Suprapubic skin (tissue), 4 donors: ENCODE data around the gene PAOX. TPM values are rescaled to one million over a fixed set of nuclear protein-coding genes. Genes with fewer than 3 reads are reported as not detected.

ENCODE experiments used
- DNase-seq, 2 donors: peaks; one replicate each; pipeline ENCODE4 v3.0.0-alpha.2; 2019; ENCODE audit warnings: low spot score in 2 of 2
- H3K27ac ChIP-seq: fragments of 200-600 bp; sonication (generic); one replicate; pipeline ENCODE4 v1.5.1; 2019
- H3K27me3 ChIP-seq: fragments of 200-600 bp; sonication (generic); one replicate; pipeline ENCODE4 v1.5.1; 2019
- H3K36me3 ChIP-seq: fragments of 200-600 bp; sonication (generic); one replicate; pipeline ENCODE4 v1.5.1; 2019
- H3K4me1 ChIP-seq: fragments of 200-600 bp; sonication (generic); one replicate; pipeline ENCODE4 v1.5.1; 2019
- H3K4me3 ChIP-seq: fragments of 200-600 bp; sonication (generic); one replicate; pipeline ENCODE4 v1.5.1; 2019; ENCODE audit warnings: mild to moderate bottlenecking
- H3K9me3 ChIP-seq: fragments of 200-600 bp; sonication (generic); one replicate; pipeline ENCODE4 v1.5.1; 2019
- EP300 ChIP-seq: sonication (generic); formaldehyde crosslinking; IDR thresholded peaks from one replicate; pipeline ENCODE4 v1.6.1; 2017; ENCODE audit warnings: antibody characterized with exemption
- POLR2A ChIP-seq, 2 donors: fragments of 450-650 bp; IDR thresholded peaks; one replicate each; pipeline ENCODE4 v1.6.1; 2017; ENCODE audit warnings: antibody characterized with exemption in 2 of 2, mild to moderate bottlenecking in 2 of 2, moderate library complexity in 2 of 2
- POLR2AphosphoS5 ChIP-seq, 3 donors: sonication (generic); formaldehyde crosslinking; IDR thresholded peaks; one replicate each; pipeline ENCODE4 v1.6.1; 2017; ENCODE audit warnings: antibody characterized with exemption in 3 of 3
- WGBS: methylation state at CpG from one replicate; pipeline ENCODE4 v1.1.5; 2018; 5-methylcytosine and 5-hydroxymethylcytosine counted together
- total RNA-seq, 4 donors: library from RNA; depleted of rRNA; stranded (reverse); fragments of >200 nt; gene quantifications; one replicate each; pipeline ENCODE4 v1.1.0, GENCODE V29; 2016
- TF ChIP-seq, protein P1 (sequence below), 2 donors: fragments of 200-600 bp in 1 of 2; fragments of 450-650 bp in 1 of 2; sonication (generic) in 1 of 2; IDR thresholded peaks; one replicate each; pipeline ENCODE4 v1.5.1; 2016 to 2019; ENCODE audit warnings: antibody characterized with exemption in 2 of 2, mild to moderate bottlenecking in 1 of 2, moderate library complexity in 1 of 2

The PAOX gene
- total RNA-seq, 4 donors from 2014 or later, result 7.8 to 23.4 (median 14.3) TPM

DNA sequence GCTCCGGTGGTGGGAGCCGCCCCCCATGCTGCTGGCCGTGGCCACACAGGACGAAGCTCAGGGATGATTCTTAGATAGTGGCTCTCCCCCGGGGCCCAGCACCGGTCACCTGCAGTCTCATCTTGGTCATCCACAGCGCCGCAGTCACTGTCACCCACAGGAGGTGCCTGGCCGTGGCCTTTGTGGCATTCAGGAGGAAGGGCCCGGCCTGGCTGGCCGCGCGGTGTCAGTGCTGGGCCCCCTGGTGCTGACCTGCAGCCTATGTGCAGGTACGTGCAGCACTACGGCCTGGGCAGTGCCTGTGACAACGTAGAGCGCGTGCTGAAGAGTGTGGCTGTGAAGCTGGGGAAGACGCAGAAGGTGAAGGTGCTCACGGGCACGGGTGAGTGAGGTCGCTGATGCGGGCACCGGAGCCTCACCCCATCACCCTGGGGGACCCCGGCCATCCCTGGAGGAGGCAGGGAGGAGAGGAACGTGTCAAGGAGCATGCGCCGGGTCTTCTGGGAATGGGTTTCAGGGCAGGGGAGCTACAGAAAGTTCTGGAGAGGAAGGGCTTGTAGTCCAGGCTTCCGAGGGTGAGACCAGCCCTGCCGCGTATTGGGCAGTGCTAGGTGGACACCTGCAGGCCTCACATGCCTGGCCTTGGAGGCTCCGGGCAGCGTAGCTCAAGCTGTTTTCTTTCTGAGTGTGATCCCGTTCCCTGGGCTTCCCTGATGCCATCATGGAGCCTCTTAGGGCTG lies 40.3 kb downstream of the PAOX start:
- Histone ChIP-seq H3K4me3 (no peak overlapping the region), H3K27ac (no peak overlapping the region), H3K27me3 (peaks cover 18% of the 10 kb centered on the region), H3K36me3 (peaks cover 34% of the 10 kb centered on the region), H3K4me1 (peaks cover 9% of the 10 kb centered on the region), H3K9me3 (no peaks in the 10 kb centered on the region)
- DNase-seq, result no peak
- TF ChIP-seq, protein P1, sequence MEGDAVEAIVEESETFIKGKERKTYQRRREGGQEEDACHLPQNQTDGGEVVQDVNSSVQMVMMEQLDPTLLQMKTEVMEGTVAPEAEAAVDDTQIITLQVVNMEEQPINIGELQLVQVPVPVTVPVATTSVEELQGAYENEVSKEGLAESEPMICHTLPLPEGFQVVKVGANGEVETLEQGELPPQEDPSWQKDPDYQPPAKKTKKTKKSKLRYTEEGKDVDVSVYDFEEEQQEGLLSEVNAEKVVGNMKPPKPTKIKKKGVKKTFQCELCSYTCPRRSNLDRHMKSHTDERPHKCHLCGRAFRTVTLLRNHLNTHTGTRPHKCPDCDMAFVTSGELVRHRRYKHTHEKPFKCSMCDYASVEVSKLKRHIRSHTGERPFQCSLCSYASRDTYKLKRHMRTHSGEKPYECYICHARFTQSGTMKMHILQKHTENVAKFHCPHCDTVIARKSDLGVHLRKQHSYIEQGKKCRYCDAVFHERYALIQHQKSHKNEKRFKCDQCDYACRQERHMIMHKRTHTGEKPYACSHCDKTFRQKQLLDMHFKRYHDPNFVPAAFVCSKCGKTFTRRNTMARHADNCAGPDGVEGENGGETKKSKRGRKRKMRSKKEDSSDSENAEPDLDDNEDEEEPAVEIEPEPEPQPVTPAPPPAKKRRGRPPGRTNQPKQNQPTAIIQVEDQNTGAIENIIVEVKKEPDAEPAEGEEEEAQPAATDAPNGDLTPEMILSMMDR (IDR thresholded peaks at IDR 0.05), result no peak
- TF ChIP-seq POLR2A (IDR thresholded peaks at IDR 0.05), result no peak
- no peak for TF ChIP-seq EP300
- TF ChIP-seq POLR2AphosphoS5 (IDR thresholded peaks at IDR 0.05), result no peak
- WGBS, result 93% methylated on average over 25 of the region's 34 CpGs

- 94% methylated on average over 12 of the region's 17 CpGs for WGBS
- no peak overlapping the region for H3K27ac ChIP-seq
- H3K27me3 ChIP-seq, result peaks cover 18% of the 10 kb centered on the region
- no peaks in the 10 kb centered on the region for H3K9me3 ChIP-seq
- H3K36me3 ChIP-seq, result peaks cover 32% of the 10 kb centered on the region
- TF ChIP-seq, protein P1 (IDR thresholded peaks at IDR 0.05), result no peak
- TF ChIP-seq POLR2AphosphoS5 (IDR thresholded peaks at IDR 0.05), result no peak
- TF ChIP-seq EP300, result no peak
- TF ChIP-seq POLR2A (IDR thresholded peaks at IDR 0.05), result no peak
- peaks cover 9% of the 10 kb centered on the region for H3K4me1 ChIP-seq
- DNase-seq, result no peak
- H3K4me3 ChIP-seq, result no peak overlapping the region
These were observed 41.0 kb downstream of the PAOX start for GRCh38 chr10:133420028-133420427.

DNA sequence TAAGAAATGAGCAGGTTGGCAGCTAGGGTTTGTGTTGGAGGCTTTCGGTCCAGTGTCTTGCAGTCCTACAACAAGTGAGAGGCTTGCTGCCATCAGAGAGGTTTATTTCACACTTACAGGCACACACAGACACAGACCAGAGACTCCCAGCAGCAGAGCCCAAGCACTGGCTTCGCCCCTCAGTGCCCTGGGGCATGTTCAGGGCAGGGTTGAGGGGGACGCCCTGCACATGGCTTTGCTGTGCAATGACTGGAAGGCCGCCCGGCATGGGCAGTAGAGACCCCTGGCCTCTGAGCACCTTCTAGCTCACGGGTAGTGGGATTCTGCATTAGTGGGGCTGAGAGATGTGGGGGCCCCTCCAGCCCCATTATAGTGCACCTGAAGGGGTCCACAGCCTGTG lies 41.5 kb downstream of the PAOX start:
- Histone ChIP-seq H3K4me3 (no peak overlapping the region), H3K27ac (no peak overlapping the region), H3K9me3 (no peaks in the 10 kb centered on the region), H3K27me3 (peaks cover 18% of the 10 kb centered on the region), H3K4me1 (peaks cover 9% of the 10 kb centered on the region), H3K36me3 (peaks cover 31% of the 10 kb centered on the region)
- 100% methylated on average over 2 of the region's 6 CpGs for WGBS
- TF ChIP-seq, protein P1 (IDR thresholded peaks at IDR 0.05), result no peak
- TF ChIP-seq POLR2AphosphoS5 (IDR thresholded peaks at IDR 0.05) (no peak), POLR2A (IDR thresholded peaks at IDR 0.05) (no peak), EP300 (no peak)
- DNase-seq, result no peak

- Histone ChIP-seq H3K27me3 (peaks cover 18% of the 10 kb centered on the region), H3K4me3 (no peak overlapping the region), H3K9me3 (no peaks in the 10 kb centered on the region), H3K4me1 (peaks cover 9% of the 10 kb centered on the region), H3K36me3 (peaks cover 26% of the 10 kb centered on the region), H3K27ac (no peak overlapping the region)
- WGBS, result 74% methylated on average over 9 of the region's 17 CpGs
- TF ChIP-seq, protein P1 (IDR thresholded peaks at IDR 0.05), result no peak
- TF ChIP-seq POLR2A (IDR thresholded peaks at IDR 0.05) (no peak), POLR2AphosphoS5 (IDR thresholded peaks at IDR 0.05) (no peak), EP300 (no peak)
- no peak for DNase-seq
These were observed 42.5 kb downstream of the PAOX start for GRCh38 chr10:133421336-133422222.

GRCh38 chr10:133422223-133422806 lies 43.3 kb downstream of the PAOX start:
- no peak for DNase-seq
- Histone ChIP-seq H3K27ac (no peak overlapping the region), H3K4me1 (peaks cover 9% of the 10 kb centered on the region), H3K36me3 (peaks cover 26% of the 10 kb centered on the region), H3K27me3 (peaks cover 18% of the 10 kb centered on the region), H3K9me3 (no peaks in the 10 kb centered on the region), H3K4me3 (no peak overlapping the region)
- 82% methylated on average over 11 of the region's 16 CpGs for WGBS
- no peak for TF ChIP-seq POLR2A (IDR thresholded peaks at IDR 0.05)
- TF ChIP-seq, protein P1 (IDR thresholded peaks at IDR 0.05), result no peak
- TF ChIP-seq EP300, result no peak
- no peak for TF ChIP-seq POLR2AphosphoS5 (IDR thresholded peaks at IDR 0.05)
